SIG-M5 treated with dmso at 0.1 percent for 504 hours (cell line): Measurements from ENCODE around the gene ADGRF1.
"Not testable (repeated sequence)": the region's sequence is repeated elsewhere in the genome, so short reads cannot be mapped to it uniquely, and the experiment has no call there.

ENCODE experiments used
- DNase-seq: peaks from one replicate; lab custom pipeline; 2025; ENCODE audit not compliant: unreplicated experiment; lab: John Stamatoyannopoulos, UW

Gene ADGRF1

GRCh38 chr6:47061309-47062300, 19.5 kb upstream of the ADGRF1 start:
- no peak for DNase-seq

GRCh38 chr6:47059216-47059885, 17.2 kb upstream of the ADGRF1 start:
- no peak for DNase-seq

DNA sequence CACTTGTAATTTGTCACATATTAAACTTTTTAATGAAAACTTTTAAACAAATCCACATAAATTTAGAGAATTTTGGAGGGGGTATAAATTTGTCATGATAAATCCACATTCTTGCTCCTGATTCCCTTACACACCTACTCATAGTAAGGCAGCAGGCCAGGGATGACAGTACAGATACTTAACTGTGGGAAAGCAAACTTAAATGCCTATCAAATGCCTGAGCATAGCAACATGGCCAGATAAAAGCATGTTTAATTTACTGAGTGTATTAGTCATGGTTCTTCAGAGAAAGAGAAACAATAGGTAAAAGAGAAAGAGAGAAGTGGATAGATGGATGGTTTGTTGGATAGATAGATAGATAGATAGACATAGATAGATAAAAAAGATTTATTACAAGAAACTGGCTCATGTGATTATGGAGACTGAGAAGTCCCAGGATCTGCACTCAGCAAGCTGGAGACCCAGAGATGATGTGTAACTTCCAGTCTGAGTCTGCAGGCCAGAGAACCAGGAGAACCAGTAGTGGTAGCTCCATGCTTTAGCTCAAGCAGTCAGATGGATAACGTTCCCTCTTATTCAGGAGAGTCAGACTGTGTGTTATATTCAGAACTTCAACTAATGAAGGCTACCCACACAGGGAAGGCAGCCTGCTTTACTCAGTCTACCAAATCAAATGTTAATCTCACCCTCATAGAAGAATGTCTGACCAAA, 15.9 kb upstream of the ADGRF1 start:
- no peak for DNase-seq

DNA sequence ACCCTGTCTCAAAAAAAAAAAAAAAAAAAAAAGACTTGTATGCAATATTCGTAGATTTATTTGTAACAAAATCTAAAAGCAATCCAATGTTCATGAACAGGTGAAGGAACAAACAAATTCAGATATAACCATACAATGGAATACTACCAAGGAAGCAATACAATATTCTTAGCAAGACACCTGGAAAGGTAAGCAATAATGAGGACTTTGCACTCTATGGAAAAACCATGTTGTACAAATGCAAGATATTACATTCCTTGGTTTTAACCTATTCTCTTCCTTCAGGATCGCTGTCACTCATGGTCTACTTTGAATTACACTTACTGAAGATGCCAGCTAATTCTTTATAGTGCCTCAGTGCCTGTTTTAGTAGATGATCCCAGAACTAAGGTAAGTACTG, 14.7 kb upstream of the ADGRF1 start:
- DNase-seq = no peak

- DNase-seq = not testable (repeated sequence)
Observed at GRCh38 chr6:47054302-47054701, 12.2 kb upstream of the ADGRF1 start.

- DNase-seq = no peak
Observed at GRCh38 chr6:47048638-47049037, 6.5 kb upstream of the ADGRF1 start.

GRCh38 chr6:47047479-47048407, 5.6 kb upstream of the ADGRF1 start:
- DNase-seq = peak; percentile 81

GRCh38 chr6:47047097-47047478, 5.0 kb upstream of the ADGRF1 start:
- DNase-seq = no peak

GRCh38 chr6:47044397-47044796, 2.3 kb upstream of the ADGRF1 start:
- DNase-seq = peak; percentile 32

DNA sequence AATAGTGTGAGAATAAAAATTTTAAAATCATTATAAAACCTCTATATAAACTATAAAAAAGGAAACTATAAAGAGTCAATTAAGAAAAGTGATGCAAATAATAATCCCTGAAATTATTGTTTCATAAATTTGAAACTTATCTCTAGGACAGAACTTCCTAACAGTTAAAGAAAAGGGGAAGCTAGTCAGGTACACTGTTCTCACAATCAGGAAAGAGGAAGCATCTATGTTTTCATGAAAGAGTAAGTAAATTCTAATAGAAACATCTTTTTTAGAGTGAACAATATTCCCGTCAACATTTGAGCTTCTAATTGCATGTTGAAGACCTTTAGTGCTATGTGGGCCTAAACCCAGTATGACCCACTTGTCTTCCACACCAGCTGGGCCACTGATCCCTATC, 1.2 kb upstream of the ADGRF1 start:
- peak; percentile 13 for DNase-seq

DNA sequence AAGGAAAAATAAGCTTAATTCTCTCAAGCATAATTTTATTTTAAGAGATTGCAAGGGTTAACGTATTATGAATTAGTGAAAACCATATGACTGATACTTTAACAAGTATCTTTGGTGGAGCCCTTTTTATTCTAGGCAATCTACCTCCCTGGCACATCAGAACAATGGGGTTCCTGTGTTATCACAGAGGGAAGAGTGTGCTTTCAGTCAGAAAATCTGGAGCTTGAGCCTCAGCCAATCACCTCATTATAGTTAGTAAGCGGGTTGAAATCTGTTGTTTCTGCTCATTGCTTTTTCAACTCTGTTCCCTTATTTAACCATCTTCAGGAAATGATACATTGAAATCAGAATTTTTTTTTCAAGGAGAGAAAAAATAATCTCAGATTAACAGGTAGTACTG, 391 bp downstream of the ADGRF1 start:
- DNase-seq = no peak

- DNase-seq = peak; percentile 22
Observed at GRCh38 chr6:47034926-47035325, 7.2 kb downstream of the ADGRF1 start.

GRCh38 chr6:47034421-47034820, 7.7 kb downstream of the ADGRF1 start:
- DNase-seq = no peak

DNA sequence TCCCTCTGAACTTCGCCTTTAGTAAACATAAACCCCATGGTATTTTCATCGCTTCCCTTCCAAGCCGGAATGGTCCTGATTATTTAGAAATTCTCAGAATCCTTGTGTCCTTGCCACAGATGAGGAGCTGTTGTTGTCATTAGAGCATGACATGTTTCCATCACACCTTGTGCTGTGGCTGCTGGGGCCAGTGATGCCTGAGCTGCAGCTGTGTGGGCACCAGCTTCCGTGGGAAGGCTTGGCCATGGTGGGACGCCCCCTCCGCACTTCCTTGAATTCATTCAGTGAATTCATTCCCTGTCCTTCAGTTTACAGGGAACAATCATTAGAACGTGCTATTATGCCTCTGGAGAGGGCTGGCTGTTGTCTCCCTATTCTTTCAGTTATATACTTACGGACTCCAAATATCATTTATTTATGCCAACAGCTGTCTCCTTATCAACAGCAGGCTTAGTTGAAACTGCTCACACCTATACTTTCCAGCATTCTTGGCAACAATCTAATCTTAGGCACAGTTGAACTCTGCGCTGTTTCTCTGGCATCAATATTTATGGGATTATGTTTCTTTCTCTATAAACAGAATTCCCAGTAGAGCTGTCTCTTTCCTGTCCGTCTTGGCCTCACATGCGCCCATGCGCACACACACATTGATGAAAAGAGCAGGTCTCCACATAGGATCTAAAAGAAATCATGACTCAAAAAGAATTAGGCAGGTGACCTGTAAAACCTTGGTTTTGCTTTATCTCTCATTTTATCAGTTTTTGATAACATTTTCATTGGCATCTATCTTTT, 9.0 kb downstream of the ADGRF1 start:
- no peak for DNase-seq

GRCh38 chr6:47031656-47032055, 10.5 kb downstream of the ADGRF1 start:
- no peak for DNase-seq

GRCh38 chr6:47029865-47030561, 12.1 kb downstream of the ADGRF1 start:
- DNase-seq = no peak

GRCh38 chr6:47028835-47029360, 13.2 kb downstream of the ADGRF1 start:
- no peak for DNase-seq

DNA sequence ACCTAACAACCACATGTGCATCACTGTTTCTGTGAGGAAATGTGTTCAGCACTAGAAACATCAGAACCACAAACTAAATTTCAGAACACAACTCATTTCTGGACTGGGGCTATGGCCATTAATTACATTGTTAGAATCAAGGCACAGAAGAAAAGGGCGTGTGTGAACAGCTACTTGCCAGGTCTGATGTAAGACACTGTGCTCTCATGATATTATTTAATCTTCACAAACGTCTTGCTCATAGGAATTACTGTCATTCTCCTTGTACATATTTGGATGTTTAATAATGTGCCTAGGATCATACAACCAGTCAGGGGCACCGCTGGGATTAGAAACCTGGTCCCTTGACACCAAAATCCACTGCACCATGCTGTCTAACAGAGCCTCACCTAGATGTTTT, 14.8 kb downstream of the ADGRF1 start:
- no peak for DNase-seq

DNA sequence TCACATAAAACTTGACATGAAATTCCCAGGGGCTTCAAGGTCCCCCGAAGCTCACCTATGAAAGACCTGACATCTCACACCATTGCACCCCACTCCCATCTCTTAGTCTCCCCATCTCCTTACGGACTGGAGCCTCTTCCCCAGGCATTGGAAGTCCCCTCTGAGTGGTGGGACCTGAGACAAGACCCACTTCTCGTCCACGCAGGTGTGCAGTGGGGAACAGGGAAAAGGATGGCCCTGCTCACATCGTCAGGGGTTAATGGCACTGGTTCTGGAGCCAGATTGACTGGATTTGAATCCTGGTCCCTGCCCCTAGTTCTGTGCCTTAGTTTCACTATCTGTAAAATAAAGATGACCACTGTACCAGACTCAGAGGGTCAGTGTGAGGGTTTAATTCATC, 15.5 kb downstream of the ADGRF1 start:
- DNase-seq = no peak
